ENCODE data around the gene KCND3. TPM values are rescaled to one million over a fixed set of nuclear protein-coding genes. Genes with fewer than 3 reads are reported as not detected.

The KCND3 gene
- total and polyA plus RNA-seq, 2 experiments from 2014 or later: 0.16 to 0.33 TPM

GRCh38 chr1:111857194-111857651 is 132.2 kb downstream of the KCND3 start:
- H3K4me1 ChIP-seq (ENCODE audit: low read depth): no peaks in the 10 kb centered on the region
- H3K9me3 ChIP-seq (ENCODE audit: low read depth): no peaks in the 10 kb centered on the region
- H3K27me3 ChIP-seq: peaks cover 13% of the 10 kb centered on the region
- TF ChIP-seq CTCF (IDR thresholded peaks at IDR 0.05; ENCODE audit: low read depth, low read length): no peak
- no peak overlapping the region for H3K27ac ChIP-seq
- H3K4me3 ChIP-seq: no peak overlapping the region
- no peak for DNase-seq (ENCODE audit: low read depth in 1 of 2, low spot score in 1 of 2)
- no peaks in the 10 kb centered on the region for H3K36me3 ChIP-seq

- Histone ChIP-seq H3K27ac (no peak overlapping the region), H3K27me3 (peaks cover 16% of the 10 kb centered on the region), H3K4me1 (ENCODE audit: low read depth) (no peaks in the 10 kb centered on the region), H3K9me3 (ENCODE audit: low read depth) (no peaks in the 10 kb centered on the region), H3K36me3 (no peaks in the 10 kb centered on the region), H3K4me3 (no peak overlapping the region)
- no peak for DNase-seq (ENCODE audit: low read depth in 1 of 2, low spot score in 1 of 2)
- no peak for TF ChIP-seq CTCF (IDR thresholded peaks at IDR 0.05; ENCODE audit: low read depth, low read length)
Measured at GRCh38 chr1:111856411-111857185, 132.9 kb downstream of the KCND3 start.

- H3K36me3 ChIP-seq: no peaks in the 10 kb centered on the region
- H3K4me3 ChIP-seq: no peak overlapping the region
- peaks cover 18% of the 10 kb centered on the region for H3K27me3 ChIP-seq
- no peak for TF ChIP-seq CTCF (IDR thresholded peaks at IDR 0.05; ENCODE audit: low read depth, low read length)
- DNase-seq (ENCODE audit: low read depth in 1 of 2, low spot score in 1 of 2): no peak
- no peak overlapping the region for H3K27ac ChIP-seq
- no peaks in the 10 kb centered on the region for H3K9me3 ChIP-seq (ENCODE audit: low read depth)
- H3K4me1 ChIP-seq (ENCODE audit: low read depth): no peaks in the 10 kb centered on the region
Measured at GRCh38 chr1:111855260-111855659, 134.2 kb downstream of the KCND3 start.

- Histone ChIP-seq H3K27ac (no peak overlapping the region), H3K27me3 (peaks cover 18% of the 10 kb centered on the region), H3K4me1 (ENCODE audit: low read depth) (no peaks in the 10 kb centered on the region), H3K9me3 (ENCODE audit: low read depth) (no peaks in the 10 kb centered on the region), H3K36me3 (no peaks in the 10 kb centered on the region), H3K4me3 (no peak overlapping the region)
- no peak for TF ChIP-seq CTCF (IDR thresholded peaks at IDR 0.05; ENCODE audit: low read depth, low read length)
- no peak for DNase-seq (ENCODE audit: low read depth in 1 of 2, low spot score in 1 of 2)
Measured at GRCh38 chr1:111852261-111852721, 137.2 kb downstream of the KCND3 start.

GRCh38 chr1:111851552-111851951 is 137.9 kb downstream of the KCND3 start:
- Histone ChIP-seq H3K9me3 (ENCODE audit: low read depth) (no peaks in the 10 kb centered on the region), H3K36me3 (no peaks in the 10 kb centered on the region), H3K27ac (no peak overlapping the region), H3K27me3 (peaks cover 18% of the 10 kb centered on the region), H3K4me1 (ENCODE audit: low read depth) (no peaks in the 10 kb centered on the region), H3K4me3 (no peak overlapping the region)
- DNase-seq (ENCODE audit: low read depth in 1 of 2, low spot score in 1 of 2): no peak
- no peak for TF ChIP-seq CTCF (IDR thresholded peaks at IDR 0.05; ENCODE audit: low read depth, low read length)

Data from cardiac muscle cell (in vitro differentiated cells and primary cell).